ENCODE results near the gene C14orf119.

- TF ChIP-seq, protein P1, sequence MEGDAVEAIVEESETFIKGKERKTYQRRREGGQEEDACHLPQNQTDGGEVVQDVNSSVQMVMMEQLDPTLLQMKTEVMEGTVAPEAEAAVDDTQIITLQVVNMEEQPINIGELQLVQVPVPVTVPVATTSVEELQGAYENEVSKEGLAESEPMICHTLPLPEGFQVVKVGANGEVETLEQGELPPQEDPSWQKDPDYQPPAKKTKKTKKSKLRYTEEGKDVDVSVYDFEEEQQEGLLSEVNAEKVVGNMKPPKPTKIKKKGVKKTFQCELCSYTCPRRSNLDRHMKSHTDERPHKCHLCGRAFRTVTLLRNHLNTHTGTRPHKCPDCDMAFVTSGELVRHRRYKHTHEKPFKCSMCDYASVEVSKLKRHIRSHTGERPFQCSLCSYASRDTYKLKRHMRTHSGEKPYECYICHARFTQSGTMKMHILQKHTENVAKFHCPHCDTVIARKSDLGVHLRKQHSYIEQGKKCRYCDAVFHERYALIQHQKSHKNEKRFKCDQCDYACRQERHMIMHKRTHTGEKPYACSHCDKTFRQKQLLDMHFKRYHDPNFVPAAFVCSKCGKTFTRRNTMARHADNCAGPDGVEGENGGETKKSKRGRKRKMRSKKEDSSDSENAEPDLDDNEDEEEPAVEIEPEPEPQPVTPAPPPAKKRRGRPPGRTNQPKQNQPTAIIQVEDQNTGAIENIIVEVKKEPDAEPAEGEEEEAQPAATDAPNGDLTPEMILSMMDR (IDR thresholded peaks at IDR 0.05; ENCODE audit: low read length), result no peak
- TF ChIP-seq EZH2 (IDR thresholded peaks at IDR 0.05; ENCODE audit: borderline replicate concordance, low read length), result no peak
Observed at GRCh38 chr14:23137192-23137812, 42.0 kb downstream of the C14orf119 start.
